ENCODE data around the gene AGMO. TPM values are rescaled to one million over a fixed set of nuclear protein-coding genes. Genes with fewer than 3 reads are reported as not detected.

Gene AGMO
- total RNA-seq, 1 donor from 2014 or later = not detected

Other genes starting within 250 kb of the AGMO start
- gene MEOX2, start 124.7 kb upstream of the AGMO start, total RNA-seq = not detected in 2 replicates

Data from pulmonary artery endothelial cell (primary cell).